NB4 (cell line): ENCODE measurements around the gene NAA35.

Experiments
- POLR2A ChIP-seq: IDR thresholded peaks from 2 replicates; pipeline ENCODE4 v1.6.1; 2011; ENCODE audit warnings: mild to moderate bottlenecking; ENCODE audit not compliant: insufficient read length; ENCODE audit errors: extremely low read depth
- TF ChIP-seq, protein P1 (sequence below): IDR thresholded peaks from one replicate; pipeline ENCODE4 v1.5.1; 2012; ENCODE audit warnings: low read depth, low read length

- TF ChIP-seq, protein P1, sequence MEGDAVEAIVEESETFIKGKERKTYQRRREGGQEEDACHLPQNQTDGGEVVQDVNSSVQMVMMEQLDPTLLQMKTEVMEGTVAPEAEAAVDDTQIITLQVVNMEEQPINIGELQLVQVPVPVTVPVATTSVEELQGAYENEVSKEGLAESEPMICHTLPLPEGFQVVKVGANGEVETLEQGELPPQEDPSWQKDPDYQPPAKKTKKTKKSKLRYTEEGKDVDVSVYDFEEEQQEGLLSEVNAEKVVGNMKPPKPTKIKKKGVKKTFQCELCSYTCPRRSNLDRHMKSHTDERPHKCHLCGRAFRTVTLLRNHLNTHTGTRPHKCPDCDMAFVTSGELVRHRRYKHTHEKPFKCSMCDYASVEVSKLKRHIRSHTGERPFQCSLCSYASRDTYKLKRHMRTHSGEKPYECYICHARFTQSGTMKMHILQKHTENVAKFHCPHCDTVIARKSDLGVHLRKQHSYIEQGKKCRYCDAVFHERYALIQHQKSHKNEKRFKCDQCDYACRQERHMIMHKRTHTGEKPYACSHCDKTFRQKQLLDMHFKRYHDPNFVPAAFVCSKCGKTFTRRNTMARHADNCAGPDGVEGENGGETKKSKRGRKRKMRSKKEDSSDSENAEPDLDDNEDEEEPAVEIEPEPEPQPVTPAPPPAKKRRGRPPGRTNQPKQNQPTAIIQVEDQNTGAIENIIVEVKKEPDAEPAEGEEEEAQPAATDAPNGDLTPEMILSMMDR, result no peak
- TF ChIP-seq POLR2A, result peak; percentile 88
Observed at GRCh38 chr9:85940275-85940831, 593 bp upstream of the NAA35 start.
